Neural crest cell (in vitro differentiated cells): ENCODE results near the gene PPP1R12C. TPM values are rescaled to one million over a fixed set of nuclear protein-coding genes. Genes with fewer than 3 reads are reported as not detected.

Experiments used
- DNase-seq: peaks from one replicate; pipeline ENCODE4 v3.0.0; 2021; ENCODE audit warnings: low read depth, mixed read lengths, low spot score
- H3K27ac Mint-ChIP-seq: one replicate; pipeline ENCODE4 v1.8.0; 2021; ENCODE audit warnings: mild to moderate bottlenecking, mixed read lengths; ENCODE audit not compliant: unreplicated experiment
- H3K27me3 Mint-ChIP-seq: 2 replicates; pipeline ENCODE4 v1.8.0; 2021; ENCODE audit warnings: low read depth, mild to moderate bottlenecking, mixed read lengths
- H3K36me3 Mint-ChIP-seq: 2 replicates; pipeline ENCODE4 v1.8.0; 2021; ENCODE audit warnings: low read depth, mild to moderate bottlenecking, mixed read lengths
- H3K4me1 Mint-ChIP-seq: 2 replicates; pipeline ENCODE4 v1.8.0; 2021; ENCODE audit warnings: mixed read lengths
- H3K4me3 Mint-ChIP-seq: one replicate; pipeline ENCODE4 v1.8.0; 2021; ENCODE audit warnings: mild to moderate bottlenecking, mixed read lengths
- H3K9me3 Mint-ChIP-seq: 2 replicates; pipeline ENCODE4 v1.8.0; 2021; ENCODE audit warnings: mixed read lengths
- total RNA-seq: library from RNA; stranded (reverse); gene quantifications from 2 replicates; pipeline ENCODE4 v1.2.1, GENCODE V29; 2021
- TF ChIP-seq, protein P1 (sequence below): fragments of 200-600 bp; sonication (generic); conservative IDR thresholded peaks from 2 replicates; pipeline ENCODE4 v1.5.0; 2021; ENCODE audit warnings: antibody characterized with exemption, mild to moderate bottlenecking

Gene PPP1R12C
- total RNA-seq, 1 donor from 2014 or later: 108 TPM

DNA sequence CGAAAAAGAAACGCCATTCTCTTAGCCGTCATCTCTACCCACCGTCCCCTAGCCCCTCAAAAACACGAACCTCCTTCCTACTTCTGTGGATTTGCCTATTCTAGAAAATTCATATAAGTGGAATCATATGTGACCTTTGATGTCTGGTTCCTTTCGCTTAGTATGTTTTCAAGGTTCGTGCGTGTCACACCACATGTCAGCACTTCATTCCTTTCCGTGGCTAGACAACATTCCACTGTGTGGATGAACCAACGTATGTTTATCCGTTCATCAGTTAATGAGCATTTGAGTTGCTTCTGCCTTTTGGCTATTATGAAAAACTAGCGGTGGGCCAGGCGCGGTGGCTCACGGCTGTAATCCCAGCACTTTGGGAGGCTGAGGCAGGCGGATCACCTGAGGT, 14.0 kb upstream of the PPP1R12C start:
- H3K27ac Mint-ChIP-seq: no peak overlapping the region
- TF ChIP-seq, protein P1, sequence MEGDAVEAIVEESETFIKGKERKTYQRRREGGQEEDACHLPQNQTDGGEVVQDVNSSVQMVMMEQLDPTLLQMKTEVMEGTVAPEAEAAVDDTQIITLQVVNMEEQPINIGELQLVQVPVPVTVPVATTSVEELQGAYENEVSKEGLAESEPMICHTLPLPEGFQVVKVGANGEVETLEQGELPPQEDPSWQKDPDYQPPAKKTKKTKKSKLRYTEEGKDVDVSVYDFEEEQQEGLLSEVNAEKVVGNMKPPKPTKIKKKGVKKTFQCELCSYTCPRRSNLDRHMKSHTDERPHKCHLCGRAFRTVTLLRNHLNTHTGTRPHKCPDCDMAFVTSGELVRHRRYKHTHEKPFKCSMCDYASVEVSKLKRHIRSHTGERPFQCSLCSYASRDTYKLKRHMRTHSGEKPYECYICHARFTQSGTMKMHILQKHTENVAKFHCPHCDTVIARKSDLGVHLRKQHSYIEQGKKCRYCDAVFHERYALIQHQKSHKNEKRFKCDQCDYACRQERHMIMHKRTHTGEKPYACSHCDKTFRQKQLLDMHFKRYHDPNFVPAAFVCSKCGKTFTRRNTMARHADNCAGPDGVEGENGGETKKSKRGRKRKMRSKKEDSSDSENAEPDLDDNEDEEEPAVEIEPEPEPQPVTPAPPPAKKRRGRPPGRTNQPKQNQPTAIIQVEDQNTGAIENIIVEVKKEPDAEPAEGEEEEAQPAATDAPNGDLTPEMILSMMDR: no peak
- H3K4me1 Mint-ChIP-seq: peaks cover 3% of the 10 kb centered on the region
- no peak overlapping the region for H3K4me3 Mint-ChIP-seq
- no peak for DNase-seq
- H3K36me3 Mint-ChIP-seq: no peaks in the 10 kb centered on the region
- H3K27me3 Mint-ChIP-seq: peaks cover 21% of the 10 kb centered on the region
- no peaks in the 10 kb centered on the region for H3K9me3 Mint-ChIP-seq

DNA sequence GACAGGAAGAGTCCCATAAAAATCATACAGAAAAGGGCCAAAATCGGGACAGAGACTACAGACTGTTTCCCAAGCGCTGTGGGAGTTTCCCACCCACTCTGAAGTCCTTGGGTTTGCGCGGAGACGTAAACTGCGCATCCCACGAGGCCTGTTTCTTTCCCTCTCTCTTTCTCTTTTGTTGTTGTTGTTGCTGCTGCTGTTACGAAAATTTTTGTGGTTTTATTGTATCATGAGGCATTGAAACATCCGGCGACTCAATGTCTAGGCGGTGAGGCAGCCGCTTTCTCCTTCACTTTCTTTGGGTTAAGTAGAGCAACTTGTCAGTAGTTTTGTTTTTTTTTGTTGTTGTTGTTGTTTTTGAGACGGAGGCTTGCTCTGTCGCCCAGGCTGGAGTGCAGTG, 1.6 kb upstream of the PPP1R12C start:
- no peak for DNase-seq
- TF ChIP-seq, protein P1: no peak

DNA sequence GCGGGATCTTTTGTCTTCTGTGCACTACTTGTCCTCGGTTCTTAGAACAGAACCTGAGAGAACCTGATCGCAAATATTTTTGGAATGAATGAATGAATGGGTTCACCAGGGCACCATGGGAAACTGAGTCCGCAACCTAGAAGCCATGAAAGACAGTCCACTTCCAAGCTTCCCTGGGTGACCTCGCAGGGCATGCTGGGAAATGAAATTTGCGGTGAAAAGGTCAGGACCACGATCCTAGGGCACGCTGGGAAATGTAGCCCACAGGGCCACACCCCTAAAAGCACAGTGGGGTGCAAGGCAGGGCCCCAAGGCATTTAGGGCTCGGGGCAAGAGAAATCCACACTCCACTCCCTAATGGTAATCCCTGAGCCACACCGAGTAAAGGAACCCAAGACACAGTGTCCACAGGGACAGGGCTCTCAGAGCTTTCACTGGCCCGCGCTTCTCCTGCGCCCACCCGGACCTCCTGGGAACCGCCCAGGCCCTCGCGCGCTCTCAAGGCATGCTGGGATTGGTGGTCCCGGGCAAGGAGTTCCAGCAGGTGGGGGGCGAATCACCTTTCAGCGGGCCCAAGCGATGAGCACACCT, 1.1 kb upstream of the PPP1R12C start:
- peak; percentile 34 for DNase-seq
- Mint-ChIP-seq H3K4me1 (peaks cover 42% of the 10 kb centered on the region), H3K4me3 (peak overlapping the region; percentile 98), H3K27ac (peak overlapping the region; percentile 99), H3K27me3 (peaks cover 32% of the 10 kb centered on the region), H3K36me3 (no peaks in the 10 kb centered on the region), H3K9me3 (no peaks in the 10 kb centered on the region)
- TF ChIP-seq, protein P1: no peak

More for the DNA sequence above, 1.6 kb upstream of the PPP1R12C start:
- H3K27ac Mint-ChIP-seq: no peak overlapping the region
- H3K9me3 Mint-ChIP-seq: no peaks in the 10 kb centered on the region
- peaks cover 37% of the 10 kb centered on the region for H3K27me3 Mint-ChIP-seq
- H3K4me3 Mint-ChIP-seq: peak overlapping the region; percentile 98
- no peaks in the 10 kb centered on the region for H3K36me3 Mint-ChIP-seq
- peaks cover 38% of the 10 kb centered on the region for H3K4me1 Mint-ChIP-seq

DNA sequence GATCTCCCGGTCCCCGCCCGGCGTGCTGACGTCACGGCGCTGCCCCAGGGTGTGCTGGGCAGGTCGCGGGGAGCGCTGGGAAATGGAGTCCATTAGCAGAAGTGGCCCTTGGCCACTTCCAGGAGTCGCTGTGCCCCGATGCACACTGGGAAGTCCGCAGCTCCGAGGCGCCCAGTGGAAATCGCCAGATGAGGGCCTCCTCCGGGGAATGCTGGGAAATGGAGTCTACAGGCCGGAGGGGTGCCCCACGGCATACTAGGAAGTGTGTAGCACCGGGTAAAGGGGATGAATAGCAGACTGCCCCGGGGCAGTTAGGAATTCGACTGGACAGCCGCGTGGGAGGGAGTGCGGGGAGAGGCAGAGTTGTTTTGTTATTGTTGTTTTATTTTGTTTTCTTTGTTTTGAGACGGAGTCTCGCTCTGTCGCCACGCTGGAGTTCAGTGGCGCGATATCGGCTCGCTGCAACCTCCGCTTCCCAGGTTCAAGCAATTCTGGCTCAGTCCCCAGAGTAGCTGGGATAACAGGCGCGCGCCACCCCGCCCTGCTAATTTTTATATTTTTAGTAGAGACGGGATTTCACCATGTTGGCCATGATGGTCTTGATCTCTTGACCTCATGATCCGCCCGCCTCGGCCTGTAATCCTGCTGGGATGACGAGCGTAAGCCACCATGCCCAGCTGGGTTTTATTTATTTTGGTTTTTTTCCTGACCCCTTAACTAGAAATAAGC, 390 bp upstream of the PPP1R12C start:
- peak overlapping the region; percentile 99 for H3K27ac Mint-ChIP-seq
- DNase-seq: peak; percentile 88
- peaks cover 25% of the 10 kb centered on the region for H3K27me3 Mint-ChIP-seq
- TF ChIP-seq, protein P1: no peak
- H3K4me1 Mint-ChIP-seq: peaks cover 44% of the 10 kb centered on the region
- H3K9me3 Mint-ChIP-seq: no peaks in the 10 kb centered on the region
- H3K4me3 Mint-ChIP-seq: peak overlapping the region; percentile 98
- H3K36me3 Mint-ChIP-seq: no peaks in the 10 kb centered on the region

DNA sequence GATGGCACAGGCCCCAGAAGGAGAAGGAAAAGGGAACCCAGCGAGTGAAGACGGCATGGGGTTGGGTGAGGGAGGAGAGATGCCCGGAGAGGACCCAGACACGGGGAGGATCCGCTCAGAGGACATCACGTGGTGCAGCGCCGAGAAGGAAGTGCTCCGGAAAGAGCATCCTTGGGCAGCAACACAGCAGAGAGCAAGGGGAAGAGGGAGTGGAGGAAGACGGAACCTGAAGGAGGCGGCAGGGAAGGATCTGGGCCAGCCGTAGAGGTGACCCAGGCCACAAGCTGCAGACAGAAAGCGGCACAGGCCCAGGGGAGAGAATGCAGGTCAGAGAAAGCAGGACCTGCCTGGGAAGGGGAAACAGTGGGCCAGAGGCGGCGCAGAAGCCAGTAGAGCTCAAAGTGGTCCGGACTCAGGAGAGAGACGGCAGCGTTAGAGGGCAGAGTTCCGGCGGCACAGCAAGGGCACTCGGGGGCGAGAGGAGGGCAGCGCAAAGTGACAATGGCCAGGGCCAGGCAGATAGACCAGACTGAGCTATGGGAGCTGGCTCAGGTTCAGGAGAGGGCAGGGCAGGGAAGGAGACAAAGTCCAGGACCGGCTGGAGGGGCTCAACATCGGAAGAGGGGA, 1.1 kb downstream of the PPP1R12C start:
- DNase-seq: peak; percentile 29
- Mint-ChIP-seq H3K4me1 (peaks cover 44% of the 10 kb centered on the region), H3K27ac (peak overlapping the region; percentile 93), H3K9me3 (no peaks in the 10 kb centered on the region), H3K4me3 (peak overlapping the region; percentile 92), H3K27me3 (peaks cover 14% of the 10 kb centered on the region), H3K36me3 (no peaks in the 10 kb centered on the region)
- TF ChIP-seq, protein P1: no peak
